C4-2B (cell line): ENCODE data around the gene CATSPER4.

Experiments
- H3K27ac ChIP-seq: fragments of 450-650 bp; 2 replicates; pipeline ENCODE4 v1.5.1; 2017
- ZFX ChIP-seq: fragments of 450-650 bp; IDR thresholded peaks from 2 replicates; pipeline ENCODE4 v1.6.1; 2017
- TF ChIP-seq, protein P1 (sequence below): fragments of 450-650 bp; conservative IDR thresholded peaks from 2 replicates; pipeline ENCODE4 v1.5.1; 2017; ENCODE audit warnings: mild to moderate bottlenecking

Gene CATSPER4

DNA sequence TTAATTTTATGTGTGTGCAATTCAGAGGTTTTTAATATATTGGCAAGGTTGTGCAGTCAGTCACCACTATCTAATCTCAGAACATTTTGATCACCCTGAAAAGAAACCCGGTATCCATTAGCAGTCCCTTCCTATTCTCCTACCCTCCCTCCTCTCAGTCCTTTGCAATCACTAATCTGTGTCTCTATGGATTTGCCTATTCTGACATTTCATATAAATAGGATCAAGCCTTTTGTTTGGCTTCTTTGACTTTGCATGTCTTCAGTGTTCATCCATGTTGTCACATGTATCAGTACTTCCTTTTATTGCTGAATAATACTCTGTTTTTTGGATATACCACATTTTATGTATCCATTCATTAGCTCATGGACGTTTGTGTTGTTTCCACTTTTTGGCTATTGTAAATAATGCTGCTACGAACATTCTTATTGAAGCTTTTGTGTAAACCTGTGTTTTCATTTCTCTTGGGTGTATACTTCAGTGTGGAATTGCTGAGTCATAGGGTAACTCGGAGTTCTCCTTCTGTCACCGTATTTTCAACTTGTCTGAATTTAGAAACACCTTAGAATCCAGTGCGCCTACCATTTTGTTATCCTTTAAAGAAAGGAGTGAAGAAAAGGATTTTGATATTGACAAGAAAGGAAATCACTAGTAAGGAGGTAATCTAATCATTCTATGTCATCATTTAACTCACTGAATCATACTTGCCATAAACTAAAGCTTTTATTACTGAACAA, 47.0 kb downstream of the CATSPER4 start:
- TF ChIP-seq ZFX: no peak
- TF ChIP-seq, protein P1, sequence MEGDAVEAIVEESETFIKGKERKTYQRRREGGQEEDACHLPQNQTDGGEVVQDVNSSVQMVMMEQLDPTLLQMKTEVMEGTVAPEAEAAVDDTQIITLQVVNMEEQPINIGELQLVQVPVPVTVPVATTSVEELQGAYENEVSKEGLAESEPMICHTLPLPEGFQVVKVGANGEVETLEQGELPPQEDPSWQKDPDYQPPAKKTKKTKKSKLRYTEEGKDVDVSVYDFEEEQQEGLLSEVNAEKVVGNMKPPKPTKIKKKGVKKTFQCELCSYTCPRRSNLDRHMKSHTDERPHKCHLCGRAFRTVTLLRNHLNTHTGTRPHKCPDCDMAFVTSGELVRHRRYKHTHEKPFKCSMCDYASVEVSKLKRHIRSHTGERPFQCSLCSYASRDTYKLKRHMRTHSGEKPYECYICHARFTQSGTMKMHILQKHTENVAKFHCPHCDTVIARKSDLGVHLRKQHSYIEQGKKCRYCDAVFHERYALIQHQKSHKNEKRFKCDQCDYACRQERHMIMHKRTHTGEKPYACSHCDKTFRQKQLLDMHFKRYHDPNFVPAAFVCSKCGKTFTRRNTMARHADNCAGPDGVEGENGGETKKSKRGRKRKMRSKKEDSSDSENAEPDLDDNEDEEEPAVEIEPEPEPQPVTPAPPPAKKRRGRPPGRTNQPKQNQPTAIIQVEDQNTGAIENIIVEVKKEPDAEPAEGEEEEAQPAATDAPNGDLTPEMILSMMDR: no peak
- H3K27ac ChIP-seq: no peak overlapping the region

DNA sequence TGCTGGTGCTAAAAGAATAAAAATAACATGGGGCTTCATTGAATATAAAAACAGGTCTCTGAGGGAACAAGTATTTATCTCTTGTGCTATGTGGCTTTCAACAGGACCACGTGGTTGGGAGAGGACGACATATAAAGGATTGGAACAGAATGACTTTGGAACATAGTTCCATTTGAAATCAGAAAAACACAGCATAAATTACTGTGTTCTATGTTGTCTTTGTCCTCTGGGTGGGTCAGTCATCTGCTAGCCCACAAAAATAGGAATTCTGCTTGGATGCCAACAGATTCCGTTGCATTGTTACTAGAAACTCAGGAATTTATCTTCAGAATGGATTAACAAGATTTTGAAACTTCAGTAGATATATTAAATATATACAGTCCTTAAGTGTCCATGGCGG, 49.5 kb downstream of the CATSPER4 start:
- H3K27ac ChIP-seq: no peak overlapping the region
- TF ChIP-seq, protein P1: no peak
- no peak for TF ChIP-seq ZFX
